CD14-positive monocyte (primary cell): ENCODE measurements around the gene MT1E. TPM values are rescaled to one million over a fixed set of nuclear protein-coding genes. Genes with fewer than 3 reads are reported as not detected.

Experiments
- DNase-seq, 3 donors: peaks; one replicate each; pipeline ENCODE4 v3.0.0-alpha.2; 2011 to 2022
- H2AFZ ChIP-seq: 2 replicates; pipeline ENCODE4 v1.6.0; 2012; ENCODE audit warnings: mild to moderate bottlenecking, low read depth, low read length, inconsistent platforms; ENCODE audit not compliant: insufficient read depth, poor library complexity, severe bottlenecking
- H3K27ac ChIP-seq, 2 donors: 1 replicate in 1 of 2; 2 replicates in 1 of 2; pipeline ENCODE4 v1.5.1; 2012 to 2013; ENCODE audit warnings: low read length in 2 of 2, control low read depth in 1 of 2, inconsistent platforms in 1 of 2, low read depth in 1 of 2, mild to moderate bottlenecking in 1 of 2
- H3K27me3 ChIP-seq, 2 donors: one replicate each; pipeline versions ENCODE4 v1.6.0 to v1.6.1; 2011 to 2013; ENCODE audit warnings: low read length in 2 of 2; ENCODE audit not compliant: control insufficient read depth in 2 of 2, insufficient read depth in 2 of 2
- H3K36me3 ChIP-seq, 2 donors: replicated peaks in 1 of 2; 1 replicate in 1 of 2; 2 replicates in 1 of 2; pipeline versions ENCODE4 v1.5.1 to v1.6.1; 2012 to 2013; ENCODE audit warnings: low read length in 2 of 2, control low read depth in 1 of 2, inconsistent platforms in 1 of 2, mild to moderate bottlenecking in 1 of 2; ENCODE audit not compliant: insufficient read depth in 2 of 2, control insufficient read depth in 1 of 2
- H3K4me1 ChIP-seq, 2 donors: 1 replicate in 1 of 2; 2 replicates in 1 of 2; pipeline versions ENCODE4 v1.5.1 to v1.6.1; 2012 to 2013; ENCODE audit warnings: low read length in 2 of 2, control low read depth in 1 of 2, inconsistent platforms in 1 of 2, mild to moderate bottlenecking in 1 of 2, moderate library complexity in 1 of 2; ENCODE audit not compliant: insufficient read depth in 2 of 2, control insufficient read depth in 1 of 2
- H3K4me2 ChIP-seq: replicated peaks from 2 replicates; pipeline ENCODE3; 2012; ENCODE audit warnings: low read length, moderate library complexity, mild to moderate bottlenecking; ENCODE audit not compliant: poor library complexity, severe bottlenecking; ENCODE audit errors: extremely low read depth
- H3K4me3 ChIP-seq, 3 experiments: fragments of 200-600 bp in 1 of 3; sonication (generic) in 1 of 3; replicated peaks in 1 of 3; 1 replicate in 2 of 3; 2 replicates in 1 of 3; pipeline ENCODE4 v1.5.1; 2011 to 2013; ENCODE audit warnings: low read length in 3 of 3, mild to moderate bottlenecking in 3 of 3, control low read depth in 2 of 3, low read depth in 2 of 3, inconsistent platforms in 1 of 3, moderate library complexity in 1 of 3
- H3K79me2 ChIP-seq: 2 replicates; pipeline ENCODE4 v1.6.0; 2012; ENCODE audit warnings: mild to moderate bottlenecking, control low read depth, inconsistent platforms, low read length, moderate library complexity; ENCODE audit not compliant: insufficient read depth
- H3K9ac ChIP-seq: 2 replicates; pipeline ENCODE4 v1.6.0; 2017; ENCODE audit warnings: low read length, mild to moderate bottlenecking; ENCODE audit not compliant: insufficient read depth, poor library complexity, severe bottlenecking
- H3K9me3 ChIP-seq, 2 donors: replicated peaks in 1 of 2; 1 replicate in 1 of 2; 2 replicates in 1 of 2; pipeline versions ENCODE4 v1.5.1 to v1.6.1; 2012 to 2013; ENCODE audit warnings: low read length in 2 of 2, control low read depth in 1 of 2; ENCODE audit not compliant: control insufficient read depth in 1 of 2, insufficient read depth in 1 of 2
- H4K20me1 ChIP-seq: 2 replicates; pipeline ENCODE4 v1.6.0; 2012; ENCODE audit warnings: mild to moderate bottlenecking, low read length, control low read depth, moderate library complexity; ENCODE audit not compliant: insufficient read depth
- H3K27ac Mint-ChIP-seq, 7 donors: one replicate each; pipeline ENCODE4 v1.8.0; 2020; ENCODE audit warnings: mild to moderate bottlenecking in 7 of 7, mixed read lengths in 7 of 7, moderate library complexity in 6 of 7, inconsistent platforms in 2 of 7
- H3K27me3 Mint-ChIP-seq, 3 donors: one replicate each; pipeline ENCODE4 v1.8.0; 2021 to 2022; ENCODE audit warnings: low read depth in 3 of 3, mild to moderate bottlenecking in 3 of 3, mixed read lengths in 3 of 3, moderate library complexity in 3 of 3, inconsistent platforms in 1 of 3
- H3K36me3 Mint-ChIP-seq, 2 donors: one replicate each; pipeline ENCODE4 v1.8.0; 2020; ENCODE audit warnings: mixed read lengths in 2 of 2, inconsistent platforms in 1 of 2, mild to moderate bottlenecking in 1 of 2
- H3K4me1 Mint-ChIP-seq: one replicate; pipeline ENCODE4 v1.8.0; 2020; ENCODE audit warnings: mild to moderate bottlenecking, mixed read lengths
- H3K4me3 Mint-ChIP-seq, 2 donors: one replicate each; pipeline ENCODE4 v1.8.0; 2020; ENCODE audit warnings: mild to moderate bottlenecking in 2 of 2, mixed read lengths in 2 of 2, moderate library complexity in 1 of 2
- H3K9me3 Mint-ChIP-seq, 7 donors: one replicate each; pipeline ENCODE4 v1.8.0; 2020 to 2022; ENCODE audit warnings: mixed read lengths in 7 of 7, mild to moderate bottlenecking in 6 of 7, moderate library complexity in 6 of 7, inconsistent platforms in 2 of 7
- CTCF ChIP-seq: fragments of 200-600 bp; IDR thresholded peaks from one replicate; pipeline ENCODE4 v1.8.0; 2022; ENCODE audit warnings: antibody characterized with exemption, mild to moderate bottlenecking
- WGBS: methylation state at CpG from one replicate; pipeline ENCODE4 v1.1.5; 2013; ENCODE audit warnings: missing lambda C conversion rate; ENCODE audit not compliant: insufficient coverage; 5-methylcytosine and 5-hydroxymethylcytosine counted together
- intact Hi-C, 2 donors: fragments of 100-400 bp; cut with micrococcal nuclease; formaldehyde crosslinking; loops; one replicate each; pipeline versions ENCODE4 v1.15.0 to v1.15.1; 2023
- polyA plus RNA-seq, 3 donors: library from polyadenylated mRNA; depleted of rRNA in 1 of 3; unstranded in 2 of 3; stranded (reverse) in 1 of 3; fragments of 300-500 nt in 2 of 3; fragments of >200 nt in 1 of 3; fragmentation: Illumina TruSeq in 2 of 3; gene quantifications; 1 replicate in 2 of 3; 2 replicates in 1 of 3; pipeline ENCODE4 v1.2.3, GENCODE V29; 2012 to 2021

The MT1E gene
- polyA plus RNA-seq, 3 donors = 1.3 to 4.3 (median 4.0) TPM

- Histone ChIP-seq H3K27me3 (peaks cover 78 to 93% of the 10 kb centered on the region in 2 donors), H3K79me2 (no peaks in the 10 kb centered on the region), H3K9me3 (peaks cover 0 to 55% of the 10 kb centered on the region in 2 donors), H3K4me2 (no peak overlapping the region), H4K20me1 (no peaks in the 10 kb centered on the region), H3K36me3 (no peaks in the 10 kb centered on the region), H3K9ac (no peak overlapping the region), H2AFZ (no peak overlapping the region), H3K4me1 (peaks cover 13 to 19% of the 10 kb centered on the region in 2 donors), H3K4me3 (no peak overlapping the region), H3K27ac (no peak overlapping the region)
- Mint-ChIP-seq H3K36me3 (peaks cover 0 to 9% of the 10 kb centered on the region in 2 donors), H3K27me3 (peaks cover 84 to 95% (median 90%) of the 10 kb centered on the region in 3 donors), H3K4me3 (peak overlapping the region in 1 of 2 donors; percentile 94), H3K4me1 (peaks cover 33% of the 10 kb centered on the region), H3K27ac (no peak overlapping the region), H3K9me3 (peaks cover 0 to 21% (median 8%) of the 10 kb centered on the region in 7 donors)
- intact Hi-C loops = no loop called here
- 51% methylated on average over 5 of the region's 7 CpGs for WGBS
- no peak for TF ChIP-seq CTCF
- DNase-seq = no peak
Observed at GRCh38 chr16:56633535-56633934, 8.0 kb downstream of the MT1E start.

- Histone ChIP-seq H3K79me2 (no peaks in the 10 kb centered on the region), H3K27me3 (peaks cover 91 to 99% of the 10 kb centered on the region in 2 donors), H3K4me3 (no peak overlapping the region), H2AFZ (no peak overlapping the region), H3K27ac (no peak overlapping the region), H3K9ac (no peak overlapping the region), H3K4me1 (peaks cover 13 to 20% of the 10 kb centered on the region in 2 donors), H3K4me2 (no peak overlapping the region), H4K20me1 (no peaks in the 10 kb centered on the region), H3K9me3 (peaks cover 0 to 67% of the 10 kb centered on the region in 2 donors), H3K36me3 (no peaks in the 10 kb centered on the region)
- H3K27me3 Mint-ChIP-seq = peaks cover 96 to 100% (median 97%) of the 10 kb centered on the region in 3 donors
- H3K4me3 Mint-ChIP-seq = peak overlapping the region in 1 of 2 donors; percentile 78
- intact Hi-C loops = no loop called here
- 5% methylated on average over 42 of the region's 47 CpGs for WGBS
- peaks cover 0 to 9% of the 10 kb centered on the region in 2 donors for H3K36me3 Mint-ChIP-seq
- no peak for DNase-seq
- peaks cover 0 to 21% (median 10%) of the 10 kb centered on the region in 7 donors for H3K9me3 Mint-ChIP-seq
- H3K4me1 Mint-ChIP-seq = peaks cover 33% of the 10 kb centered on the region
- no peak for TF ChIP-seq CTCF
- H3K27ac Mint-ChIP-seq = no peak overlapping the region
Observed at GRCh38 chr16:56634715-56635440, 9.3 kb downstream of the MT1E start.
